GM21619 (cell line): ENCODE results near the gene C9orf153.

Source experiments
- ATAC-seq: cut with Tn5 transposase; IDR thresholded peaks from one replicate; pipeline ENCODE4 v1.9.1; 2021; ENCODE audit not compliant: unreplicated experiment

C9orf153 gene

DNA sequence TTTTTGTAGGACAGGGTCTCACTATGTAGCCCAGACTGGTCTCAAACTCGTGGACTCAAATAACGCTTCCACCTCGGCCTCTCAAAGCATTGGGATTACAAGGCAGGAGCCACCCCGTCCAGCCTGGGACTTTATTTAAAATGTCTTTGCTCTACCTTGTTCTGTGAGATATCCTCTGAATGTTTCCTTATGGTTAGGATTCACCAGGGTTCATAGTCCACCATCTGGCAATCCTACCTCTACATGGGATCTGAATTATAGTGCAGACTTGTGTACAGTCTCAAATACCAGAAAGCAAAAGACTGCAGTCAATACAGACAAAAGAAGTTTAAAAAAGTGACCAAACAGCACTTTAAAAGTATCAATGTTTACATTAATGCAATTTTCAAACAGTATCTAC, 12.8 kb upstream of the C9orf153 start:
- ATAC-seq = no peak

DNA sequence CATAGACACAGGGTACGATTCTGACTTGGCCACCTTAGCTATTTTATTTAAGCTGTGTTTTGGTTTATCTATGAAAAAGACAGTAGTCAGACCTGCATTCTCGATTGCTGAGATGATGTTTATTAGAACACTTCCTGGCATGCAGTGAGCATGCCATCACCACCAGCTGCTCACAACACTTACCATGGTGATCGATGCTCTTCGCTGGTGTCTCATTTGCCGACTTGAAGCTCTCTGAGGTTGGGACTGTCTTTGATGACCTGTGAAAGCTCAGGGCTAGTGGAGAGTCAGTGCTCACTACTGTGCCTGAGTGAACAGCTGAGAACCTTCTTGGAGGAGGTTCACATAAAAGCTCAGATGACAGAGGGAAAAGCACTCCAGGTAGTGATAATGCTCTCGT, 4.4 kb upstream of the C9orf153 start:
- no peak for ATAC-seq

DNA sequence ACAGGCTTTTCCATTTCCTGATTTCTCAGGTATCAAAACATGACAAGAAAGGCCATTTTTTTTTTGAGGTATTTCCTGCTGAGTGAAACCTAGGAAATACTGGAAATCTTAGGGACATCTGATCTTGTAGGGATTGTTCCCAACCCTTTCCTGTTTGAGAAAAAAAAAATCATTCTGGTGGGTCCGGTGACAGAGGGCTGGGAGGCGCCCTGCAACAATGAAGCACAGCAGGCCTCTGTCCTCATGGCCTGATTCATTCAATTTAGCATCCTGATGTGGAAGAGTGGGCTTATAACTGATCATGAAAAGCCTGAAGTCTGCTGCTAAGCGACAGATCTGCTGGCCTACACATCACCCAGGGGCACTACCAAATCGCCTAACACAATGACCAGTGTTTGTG, 3.0 kb upstream of the C9orf153 start:
- ATAC-seq = no peak

DNA sequence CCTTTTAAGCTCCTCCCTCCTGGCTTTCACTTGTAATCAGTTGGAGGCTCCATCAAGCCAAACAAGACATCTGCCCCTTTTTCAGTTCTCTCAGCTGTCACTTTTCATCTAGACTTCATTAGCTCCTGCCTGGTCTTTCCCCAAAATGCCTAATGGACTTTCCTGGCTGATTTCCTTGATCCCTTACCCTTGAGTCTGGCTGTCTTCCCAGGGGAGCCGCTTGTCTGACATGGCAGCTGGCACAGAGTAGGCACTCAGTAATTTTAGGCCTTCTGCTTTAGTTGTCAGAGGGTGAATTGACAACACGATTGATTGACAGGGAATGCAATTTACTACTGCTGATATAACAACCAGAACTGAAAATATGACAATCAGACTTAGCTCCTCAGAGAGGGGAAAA, 2.1 kb downstream of the C9orf153 start:
- ATAC-seq = no peak

DNA sequence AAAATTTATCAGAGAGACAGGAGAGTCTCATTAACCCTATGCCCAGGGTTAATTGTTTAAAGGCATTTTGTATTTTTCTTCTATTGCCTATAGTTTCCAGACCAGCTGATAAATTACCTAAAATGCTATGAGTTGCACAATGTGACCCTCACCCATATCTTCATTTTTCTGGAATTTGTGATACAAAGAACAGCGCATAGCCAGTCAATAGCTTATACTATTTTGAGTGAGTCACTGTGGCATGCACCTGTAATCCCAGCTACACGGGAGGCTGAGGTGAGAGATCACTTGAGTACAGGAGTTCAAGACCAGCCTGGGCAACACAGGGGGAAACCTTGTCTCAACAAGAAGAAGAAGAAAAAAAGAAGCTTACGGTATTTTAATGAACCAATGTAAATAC, 2.8 kb downstream of the C9orf153 start:
- ATAC-seq = no peak

DNA sequence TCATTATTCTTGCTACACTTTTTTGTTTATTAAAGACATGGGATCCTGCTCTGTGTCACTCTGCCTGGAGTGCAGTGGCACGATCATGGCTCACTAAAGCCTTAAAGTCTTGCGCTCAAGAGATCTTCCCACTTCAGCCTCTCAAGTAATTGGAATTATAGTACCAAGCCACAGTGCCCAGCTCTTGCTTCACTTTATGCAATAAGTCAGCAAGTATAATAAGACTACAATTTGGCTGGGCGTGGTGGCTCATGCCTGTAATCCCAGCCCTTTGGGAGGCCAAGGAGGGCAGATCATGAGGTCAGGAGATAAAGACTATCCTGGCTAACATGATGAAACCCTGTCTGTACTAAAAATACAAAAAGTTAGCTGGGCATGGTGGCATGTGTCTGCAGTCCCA, 5.9 kb downstream of the C9orf153 start:
- ATAC-seq = no peak

DNA sequence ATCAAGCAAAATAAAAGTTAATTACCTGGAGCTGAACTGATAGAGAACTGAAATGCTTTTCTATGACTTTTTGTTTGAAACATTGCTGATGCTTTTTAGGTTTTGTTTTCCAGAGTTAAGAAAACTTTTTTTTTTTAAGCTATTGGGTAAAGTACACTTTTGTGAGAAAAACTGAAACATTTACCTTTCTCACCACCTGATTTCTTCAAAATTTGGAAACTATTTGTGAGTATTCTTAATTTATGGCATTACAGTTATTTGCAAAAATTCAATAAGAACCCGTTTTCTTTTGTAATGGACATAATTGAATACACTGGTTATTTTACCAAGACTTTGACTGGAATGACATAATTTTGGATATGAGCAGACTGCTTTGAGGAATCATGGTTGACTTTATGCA, 6.6 kb downstream of the C9orf153 start:
- ATAC-seq = no peak

DNA sequence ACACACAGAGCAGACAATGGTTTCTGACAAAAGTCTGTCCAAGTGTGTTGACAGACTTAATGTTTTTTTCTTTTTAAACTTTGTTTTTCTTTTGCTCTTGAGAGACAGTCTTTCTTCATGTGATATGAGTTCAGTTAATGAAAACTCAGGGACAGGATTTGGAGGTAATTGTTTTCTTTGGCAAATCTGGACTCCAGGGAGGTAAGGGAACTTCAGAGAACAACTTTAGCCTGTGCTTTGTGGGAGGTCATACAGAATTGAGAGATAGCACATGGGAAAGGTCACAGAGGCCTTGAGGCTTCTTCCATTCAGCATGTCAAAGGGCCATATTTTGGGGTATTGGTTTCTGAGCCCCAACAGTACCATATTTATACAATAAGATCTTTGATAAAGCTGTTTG, 9.3 kb downstream of the C9orf153 start:
- ATAC-seq = no peak

DNA sequence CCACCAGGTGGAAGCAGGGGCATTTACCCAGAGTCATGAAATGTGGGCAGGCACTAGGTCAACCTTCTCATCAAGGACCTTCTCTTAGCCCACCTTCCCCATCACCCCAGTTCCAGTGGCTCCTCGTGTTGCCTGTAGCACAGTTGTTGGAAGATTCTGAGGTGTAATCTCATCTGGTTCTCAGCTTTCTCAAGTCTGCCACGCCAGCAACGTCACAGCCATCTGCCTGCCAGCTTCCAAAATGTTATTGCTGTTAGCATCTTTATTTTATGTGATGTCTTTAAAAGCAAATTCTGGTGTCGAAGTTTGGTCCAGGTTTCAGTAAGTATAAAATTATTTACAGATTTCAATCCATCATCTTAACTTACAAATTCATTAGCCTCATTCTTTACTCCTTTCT, 10.7 kb downstream of the C9orf153 start:
- ATAC-seq = no peak

DNA sequence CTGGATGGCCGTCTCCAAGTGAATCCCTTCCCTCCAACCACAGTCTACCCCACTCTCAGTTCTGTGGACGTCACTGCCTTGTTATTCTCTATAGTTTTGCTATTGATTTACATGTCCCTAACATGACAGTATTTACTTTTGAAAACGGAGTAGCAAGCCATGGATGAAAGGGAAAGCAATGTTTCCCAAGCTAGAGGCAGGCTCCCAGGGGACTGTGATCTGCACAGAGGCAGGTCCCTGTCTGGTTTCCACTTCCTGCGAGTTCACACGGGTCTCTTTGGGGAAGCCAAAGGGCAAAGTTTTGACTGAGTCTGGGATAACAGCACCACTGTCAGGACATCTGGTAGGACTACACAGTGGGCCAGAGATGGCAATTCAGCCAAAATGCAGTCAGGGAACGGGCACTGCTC, 12.7 kb downstream of the C9orf153 start:
- peak; percentile 95 for ATAC-seq

DNA sequence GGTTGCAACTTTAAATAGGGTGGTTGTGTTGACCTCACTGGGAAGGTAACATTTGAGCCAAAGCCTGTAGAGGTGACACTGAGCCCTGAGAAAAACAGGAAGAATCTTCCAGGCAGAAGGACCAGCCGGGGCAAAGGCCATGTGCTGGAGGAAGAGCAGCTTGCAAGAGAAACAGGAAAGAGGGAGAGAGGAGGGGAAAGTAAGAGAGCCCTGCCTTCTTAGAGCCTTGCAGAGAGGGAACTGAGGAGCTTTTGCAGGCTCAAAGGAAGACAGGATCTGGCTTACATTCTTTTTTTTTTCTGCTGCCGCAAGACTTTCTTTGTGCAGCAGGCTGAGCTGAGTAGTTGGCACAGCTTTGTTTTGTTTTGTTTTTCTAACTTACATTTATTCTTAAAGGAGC, 17.4 kb downstream of the C9orf153 start:
- ATAC-seq = no peak

DNA sequence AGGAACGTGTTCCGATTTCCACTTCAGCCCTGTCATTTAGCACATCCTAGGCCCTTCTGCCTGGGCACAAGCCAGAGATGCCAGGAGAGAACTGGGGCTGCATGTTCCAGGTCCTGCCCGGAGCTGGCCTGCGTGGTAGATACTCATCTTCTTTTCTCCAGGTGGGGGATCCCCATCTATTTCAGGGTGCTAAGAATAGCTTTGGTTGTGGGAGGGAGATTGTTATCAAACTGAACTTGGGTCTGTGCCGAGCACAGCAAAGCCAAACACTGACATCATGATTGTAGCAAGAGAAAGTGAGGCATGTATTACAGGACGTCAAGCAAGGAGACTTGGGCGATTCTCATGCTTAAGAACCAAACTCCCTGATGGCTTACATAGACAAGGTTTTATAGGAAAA, 18.2 kb downstream of the C9orf153 start:
- no peak for ATAC-seq

DNA sequence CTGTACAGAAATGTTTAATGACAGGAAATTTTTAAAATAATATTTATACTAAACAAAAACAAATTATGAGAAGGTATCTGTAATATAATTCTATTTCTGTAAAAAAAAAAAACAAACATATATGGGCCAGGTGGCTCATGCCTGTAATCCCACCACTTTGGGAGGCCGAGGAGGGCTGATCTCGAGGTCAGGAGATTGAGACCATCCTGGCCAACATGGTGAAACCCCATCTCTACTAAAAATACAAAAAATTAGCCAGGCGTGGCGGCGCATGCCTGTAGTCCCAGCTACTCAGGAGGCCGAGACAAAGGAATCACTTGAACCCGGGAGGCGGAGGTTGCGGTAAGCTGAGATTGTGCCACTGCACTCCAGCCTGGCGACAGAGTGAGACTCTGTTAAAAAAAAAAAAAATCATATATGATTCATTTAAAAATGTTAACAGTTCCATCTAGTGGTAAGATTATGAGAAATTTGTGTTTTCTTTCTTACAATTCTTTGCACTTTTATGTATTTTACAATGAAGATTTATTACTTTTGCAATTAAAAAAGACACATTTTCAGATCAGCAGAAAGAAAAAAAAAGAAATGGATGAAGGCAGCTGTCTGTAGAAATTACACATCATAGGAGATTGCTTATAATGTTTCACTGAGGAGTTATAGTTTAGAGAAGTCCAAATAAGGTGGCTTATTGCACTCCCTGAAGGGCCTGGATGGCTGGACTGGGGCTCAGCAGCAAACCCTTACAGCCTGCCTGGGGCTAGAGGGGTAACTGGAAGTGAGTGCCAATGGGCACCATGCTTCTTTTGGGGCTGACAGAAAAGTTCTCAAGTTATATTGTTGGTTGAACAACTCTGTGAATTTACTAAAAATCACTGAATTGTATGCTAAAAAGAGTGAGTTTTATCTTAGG, 20.3 kb downstream of the C9orf153 start:
- no peak for ATAC-seq

DNA sequence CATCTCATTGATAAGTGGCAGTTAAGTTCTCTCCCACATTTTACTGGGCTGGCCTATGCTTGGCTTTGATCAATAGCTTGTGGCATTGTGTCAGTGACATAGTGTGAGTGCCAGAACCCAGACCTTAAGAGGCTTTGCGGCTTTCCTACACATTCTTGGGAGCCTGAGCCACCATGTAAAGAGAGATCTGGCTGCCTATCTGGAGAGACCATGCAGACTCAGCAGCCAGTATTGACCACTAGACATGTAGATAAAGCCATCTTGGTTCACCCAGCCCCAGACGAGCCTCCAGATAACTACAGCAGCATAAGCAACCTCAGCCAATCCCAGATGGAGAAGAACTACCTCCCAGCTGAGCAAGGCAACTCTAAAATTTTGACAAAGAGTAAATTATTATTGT, 28.6 kb downstream of the C9orf153 start:
- ATAC-seq = no peak

DNA sequence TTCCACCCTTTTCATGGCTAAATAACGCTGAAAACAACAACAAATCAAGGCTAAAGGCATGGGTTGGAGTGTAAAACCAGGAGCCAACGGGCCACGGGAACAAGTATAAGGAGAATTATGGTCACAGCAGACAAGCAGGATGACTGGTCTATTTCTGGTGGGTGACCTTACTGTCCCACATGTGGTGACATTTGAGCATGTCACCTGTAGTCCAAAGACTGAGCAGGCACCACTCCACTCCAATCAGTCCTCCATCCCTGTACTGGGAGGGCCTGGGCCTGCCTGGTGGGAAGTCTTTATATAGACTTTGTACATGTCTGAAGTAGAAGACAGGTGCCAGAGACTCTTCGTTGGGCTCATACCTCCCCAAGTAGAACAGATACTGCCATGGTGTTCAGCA, 36.8 kb downstream of the C9orf153 start:
- ATAC-seq = no peak

DNA sequence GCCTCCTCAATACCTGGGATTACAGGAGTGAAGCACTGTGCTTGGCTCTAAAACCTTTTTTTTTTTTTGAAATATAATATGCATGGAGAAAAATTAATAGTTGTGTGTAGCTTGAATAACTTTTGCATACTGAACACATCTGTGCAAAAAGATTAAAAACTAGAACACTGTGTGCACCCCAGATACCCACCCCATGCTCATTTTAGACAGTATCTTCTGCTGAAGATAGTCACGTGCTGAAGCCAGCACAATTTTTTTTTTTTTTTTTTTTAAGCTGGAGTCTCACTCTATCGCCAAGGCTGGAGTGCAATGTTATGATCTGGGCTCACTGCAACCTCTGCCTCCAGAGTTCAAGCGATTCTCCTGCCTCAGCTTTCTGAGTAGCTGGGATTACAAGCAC, 39.9 kb downstream of the C9orf153 start:
- ATAC-seq = no peak

DNA sequence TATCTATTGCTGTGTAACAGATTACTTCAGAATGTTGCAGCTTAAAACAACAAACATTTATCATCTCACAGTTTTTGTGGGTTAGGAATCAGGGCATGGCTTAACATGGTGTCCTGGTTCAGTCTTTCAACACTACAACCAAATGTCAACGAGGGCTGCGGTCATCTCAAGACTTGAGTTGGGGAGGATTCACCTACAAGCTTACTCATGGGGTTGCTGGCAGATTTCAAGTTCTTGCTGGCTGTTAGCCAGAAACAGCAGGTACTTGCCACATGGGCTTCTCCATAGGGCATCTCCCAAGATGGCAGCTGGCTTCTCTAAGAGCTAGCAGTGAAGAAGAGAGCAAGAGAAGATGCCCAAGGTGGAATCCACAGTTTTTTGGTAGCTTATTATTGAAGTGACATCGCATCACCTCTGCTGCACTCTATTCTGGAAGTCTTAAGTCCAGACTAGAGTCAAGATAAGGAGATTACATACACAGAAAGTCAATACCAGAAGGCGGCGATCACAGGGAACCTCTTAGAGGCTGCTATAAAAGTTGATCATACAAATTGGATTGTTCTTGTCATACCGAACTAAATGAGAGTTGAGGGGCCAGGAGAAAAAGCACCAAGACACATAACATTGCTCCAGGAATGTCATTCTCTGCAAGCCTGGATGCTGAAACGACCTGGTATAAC, 42.2 kb downstream of the C9orf153 start:
- ATAC-seq = no peak

DNA sequence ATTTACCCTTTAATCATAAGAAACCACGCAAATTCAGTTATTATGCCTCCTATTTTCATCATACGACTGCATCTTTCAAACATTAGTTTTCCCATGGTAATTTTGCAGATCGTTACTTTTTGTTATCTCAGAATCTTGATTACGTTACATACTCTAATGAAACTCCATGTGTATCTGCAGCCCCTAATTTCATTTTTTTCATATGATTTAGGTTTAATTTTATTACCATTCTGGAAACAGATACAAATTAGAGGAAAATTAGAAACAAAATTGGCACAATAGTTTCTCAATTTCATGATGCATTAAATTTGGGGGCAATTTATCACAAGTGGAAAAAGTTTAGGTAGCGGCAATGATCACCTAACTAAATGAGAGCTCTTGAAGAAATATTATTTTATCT, 52.3 kb downstream of the C9orf153 start:
- ATAC-seq = no peak

DNA sequence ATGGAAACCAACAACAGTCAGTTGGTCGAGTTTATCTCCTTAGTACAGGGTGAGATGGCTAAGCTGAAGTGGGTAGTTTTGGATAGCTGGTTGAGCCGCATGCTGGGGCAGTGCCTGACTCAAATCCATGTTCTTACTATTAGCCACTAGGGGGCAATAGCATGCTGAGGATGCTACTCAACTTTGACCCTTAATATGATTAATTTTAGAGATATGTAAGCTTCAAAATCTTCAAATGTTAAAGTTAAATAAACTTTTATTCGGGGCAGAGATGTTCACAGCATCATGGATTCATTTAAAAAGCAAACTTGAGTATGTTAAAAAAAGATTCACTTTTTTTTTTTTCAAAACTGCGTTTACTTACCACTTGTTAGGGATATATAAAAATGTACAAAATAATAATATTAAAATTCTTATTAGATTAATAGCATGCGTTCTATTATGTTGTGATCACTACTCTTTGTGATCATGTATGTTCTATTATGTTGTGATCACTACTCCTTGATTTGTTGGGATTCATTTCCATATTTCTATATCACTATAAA, 57.0 kb downstream of the C9orf153 start:
- ATAC-seq = peak; percentile 83

DNA sequence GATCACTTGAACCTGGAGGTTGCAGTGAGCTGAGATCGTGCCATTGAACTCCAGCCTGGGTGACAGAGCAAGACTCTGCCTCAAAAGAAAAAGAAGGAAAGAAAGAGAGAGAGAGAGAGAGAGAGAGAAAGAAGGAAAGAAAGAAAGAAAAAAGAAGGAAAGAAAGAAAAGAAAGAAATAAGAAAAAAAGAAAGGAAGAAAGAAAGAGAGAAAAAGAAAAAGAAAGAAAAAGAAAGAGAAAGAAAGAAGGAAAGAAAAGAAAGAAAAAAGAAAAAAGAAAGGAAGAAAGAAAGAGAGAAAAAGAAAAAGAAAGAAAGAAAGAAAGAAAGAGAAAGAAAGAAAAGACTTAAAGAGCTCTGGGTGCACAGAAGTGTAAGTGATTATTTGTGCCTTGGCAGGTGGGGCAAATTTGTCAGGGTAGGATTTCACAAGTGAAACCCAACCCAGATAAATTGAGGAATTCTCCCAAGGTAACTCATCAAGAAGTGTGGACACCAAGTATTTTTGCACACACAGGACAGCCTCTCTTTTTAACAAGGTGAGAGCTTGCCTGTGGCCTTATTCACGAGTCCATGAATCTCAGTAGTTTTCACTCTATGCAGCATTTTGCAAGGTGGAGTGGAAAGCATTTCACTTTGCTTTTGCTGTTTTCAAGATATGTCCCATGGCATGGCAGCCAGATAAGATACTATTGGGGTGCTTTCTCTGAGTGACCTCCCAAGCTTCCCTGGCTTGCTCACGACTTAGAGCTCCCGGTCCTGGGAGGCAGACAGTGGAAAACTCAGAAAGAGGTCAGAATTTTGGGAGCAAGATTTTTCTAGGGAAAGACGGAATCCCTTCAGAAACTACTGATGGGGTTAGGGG, 57.8 kb downstream of the C9orf153 start:
- ATAC-seq = no peak

DNA sequence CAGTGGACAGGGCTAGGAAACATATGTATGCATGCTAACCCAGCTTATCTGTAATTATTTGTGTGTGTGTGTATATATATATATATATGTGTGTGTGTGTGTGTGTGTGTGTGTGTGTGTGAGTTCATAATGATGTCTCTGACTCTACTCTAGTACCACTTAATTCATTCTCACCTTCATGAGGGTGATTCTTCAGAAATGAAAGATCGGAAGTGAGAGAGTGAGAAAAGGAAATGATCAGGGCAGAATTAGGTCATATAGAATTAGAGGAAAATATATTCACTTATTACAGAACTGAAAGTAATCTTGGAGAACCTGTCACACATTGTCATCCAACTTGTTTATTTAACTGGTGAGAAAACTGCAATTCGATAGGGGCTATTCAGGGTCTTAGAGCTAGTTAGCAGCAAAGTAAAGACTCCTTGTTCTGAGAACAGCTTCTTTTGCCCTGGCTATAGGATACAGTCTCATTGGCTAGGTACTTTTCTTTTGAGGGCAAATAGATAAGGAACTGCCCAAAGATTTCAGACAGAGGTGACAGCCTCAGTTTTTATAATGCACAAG, 58.8 kb downstream of the C9orf153 start:
- ATAC-seq = peak; percentile 57
